GM18499 (cell line): ENCODE results near the gene SDK2.

Experiments
- ATAC-seq: cut with Tn5 transposase; IDR thresholded peaks from one replicate; pipeline ENCODE4 v1.9.1; 2021; ENCODE audit warnings: moderate number of reproducible peaks; ENCODE audit not compliant: insufficient read depth, unreplicated experiment

The SDK2 gene

GRCh38 chr17:73635101-73635817, 9.0 kb downstream of the SDK2 start:
- no peak for ATAC-seq

- no peak for ATAC-seq
These were observed 9.6 kb downstream of the SDK2 start for GRCh38 chr17:73634629-73635028.

DNA sequence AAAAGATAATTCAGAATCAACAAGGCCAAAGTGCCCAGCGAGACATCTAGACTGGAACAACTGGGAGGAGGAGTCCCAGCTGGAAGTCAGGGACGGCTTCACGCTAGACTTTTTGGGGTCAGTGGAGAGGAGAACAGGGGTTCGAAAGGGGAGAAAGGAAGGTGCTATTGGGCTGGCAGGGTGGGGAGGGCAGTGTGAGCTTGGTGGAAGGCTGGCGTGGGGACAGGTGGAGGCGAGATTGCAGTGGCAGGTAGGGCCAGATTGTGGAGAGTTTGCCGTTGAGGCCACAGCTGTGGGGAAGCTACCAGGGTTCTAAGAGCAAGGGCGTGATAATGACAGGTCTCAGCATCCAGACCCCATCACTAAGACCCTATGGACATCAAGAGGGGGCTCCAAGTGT, 10.5 kb downstream of the SDK2 start:
- ATAC-seq, result no peak

DNA sequence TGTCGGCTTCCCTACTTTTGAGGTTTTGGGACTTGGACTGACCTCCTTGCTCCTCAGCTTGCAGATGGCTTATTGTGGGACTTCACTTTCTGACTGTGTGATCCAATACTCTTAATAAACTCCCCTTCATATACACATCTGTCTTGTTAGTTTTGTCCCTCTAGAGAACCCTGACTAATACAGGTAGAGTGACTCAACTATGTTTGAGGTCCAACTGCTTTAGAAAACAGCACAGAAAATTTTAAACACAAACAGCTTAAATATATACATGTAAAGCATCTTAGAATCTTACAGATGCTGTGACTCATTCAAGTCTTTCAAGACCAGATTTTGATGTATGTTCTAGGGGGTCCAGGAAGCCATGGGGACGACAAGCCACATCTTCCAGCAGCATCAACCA, 11.7 kb downstream of the SDK2 start:
- no peak for ATAC-seq

GRCh38 chr17:73630965-73631595, 13.2 kb downstream of the SDK2 start:
- no peak for ATAC-seq

GRCh38 chr17:73630531-73630930, 13.7 kb downstream of the SDK2 start:
- no peak for ATAC-seq

DNA sequence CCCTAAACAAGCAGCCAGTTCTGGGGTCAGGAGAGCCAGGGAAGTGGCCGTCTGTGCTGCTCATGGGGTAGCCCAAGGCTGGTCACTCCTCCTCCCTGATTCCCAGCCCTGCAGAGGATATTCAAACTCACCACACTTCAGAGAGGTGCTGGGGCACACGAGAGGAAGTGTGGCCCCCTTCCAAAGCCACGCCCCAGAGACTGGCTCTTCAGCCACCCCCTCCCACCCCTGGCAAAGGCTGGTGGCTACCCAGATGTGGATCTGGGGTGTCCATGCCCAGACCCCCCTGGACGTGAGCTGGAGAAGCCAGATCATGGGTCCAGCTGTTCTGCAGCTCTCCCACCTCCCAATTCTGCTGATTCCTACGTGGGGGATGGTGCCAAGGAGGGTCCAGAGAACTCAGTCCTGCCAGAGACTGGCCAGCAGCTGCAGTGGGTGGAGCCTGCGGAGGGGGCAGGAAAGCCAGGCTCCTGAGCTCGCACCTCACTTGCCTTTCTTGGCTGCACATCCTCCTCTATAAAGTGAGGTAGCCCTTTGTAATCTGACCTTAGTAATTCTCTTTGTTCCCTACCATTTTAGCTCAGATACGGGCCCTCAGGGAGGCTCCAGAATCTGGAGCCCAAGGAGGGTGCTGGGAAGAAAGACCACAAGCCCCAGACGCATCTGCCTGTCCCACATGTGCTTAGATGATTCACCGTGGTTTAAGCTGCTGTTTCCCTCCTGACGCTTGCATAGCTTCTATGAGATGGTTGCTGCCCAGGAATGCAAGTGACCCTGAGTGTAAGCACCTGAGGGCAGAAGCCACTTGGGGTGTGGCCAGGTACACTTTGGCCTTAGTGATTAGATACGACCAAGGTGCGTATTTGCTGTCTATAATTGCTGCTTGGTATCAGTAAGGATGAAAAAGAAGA, 15.3 kb downstream of the SDK2 start:
- no peak for ATAC-seq

DNA sequence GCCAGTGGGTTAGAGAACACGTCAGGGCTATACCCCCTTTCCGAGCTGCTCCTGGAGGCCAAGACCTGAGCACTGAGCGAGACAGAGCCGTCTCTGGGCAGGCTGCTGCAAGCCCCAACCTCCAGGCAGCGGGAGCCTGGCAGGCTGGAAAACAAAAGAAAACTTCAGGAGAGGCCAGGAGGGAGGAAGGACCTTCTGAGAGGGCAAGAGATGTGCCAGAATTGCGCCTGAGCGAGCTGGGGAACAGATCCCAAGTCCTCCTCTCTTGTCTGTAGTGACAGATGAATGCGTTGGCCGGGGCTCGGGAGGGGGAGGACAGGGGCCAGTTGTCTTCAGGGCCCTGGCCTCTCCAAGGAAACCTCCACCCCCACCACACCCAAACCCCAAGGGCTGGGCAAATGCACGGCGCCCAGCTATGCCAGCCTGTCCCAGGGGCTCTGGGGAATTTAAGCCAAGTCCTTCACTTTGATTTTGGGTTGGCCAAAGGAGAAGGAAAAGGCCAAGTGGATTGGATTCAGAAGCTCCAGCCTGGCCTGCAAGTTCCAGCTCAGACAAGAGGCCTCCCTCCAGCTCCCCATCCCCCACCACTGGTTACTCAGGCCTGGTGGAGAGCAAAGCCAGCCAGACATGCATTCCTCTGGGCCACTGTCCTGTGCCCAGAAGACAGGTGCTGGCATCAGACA, 18.1 kb downstream of the SDK2 start:
- no peak for ATAC-seq

GRCh38 chr17:73625006-73625405, 19.2 kb downstream of the SDK2 start:
- no peak for ATAC-seq

DNA sequence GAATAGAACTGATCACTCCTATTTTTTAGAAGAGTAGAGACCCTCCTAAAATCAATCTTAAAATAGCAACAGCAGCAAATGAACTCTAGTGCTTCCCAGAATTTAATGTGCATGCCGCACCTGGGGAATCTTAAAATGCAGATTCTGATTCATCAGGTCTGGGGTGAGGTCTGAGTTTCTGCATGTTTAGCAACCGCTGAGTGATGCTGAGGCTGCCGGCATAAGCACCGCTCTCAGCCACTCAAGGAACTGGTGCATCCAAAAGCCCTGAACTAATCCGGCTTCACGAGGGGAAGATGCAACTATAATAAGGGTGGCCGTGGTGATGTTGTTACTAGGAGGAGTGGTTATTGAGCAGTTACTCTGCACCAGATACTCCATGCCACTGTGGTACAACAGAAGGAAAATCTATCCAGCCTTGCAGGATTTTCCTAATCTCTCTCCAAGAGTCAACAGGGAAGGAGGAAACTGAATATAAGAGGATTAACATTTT, 19.7 kb downstream of the SDK2 start:
- no peak for ATAC-seq

GRCh38 chr17:73623818-73624217, 20.4 kb downstream of the SDK2 start:
- no peak for ATAC-seq

DNA sequence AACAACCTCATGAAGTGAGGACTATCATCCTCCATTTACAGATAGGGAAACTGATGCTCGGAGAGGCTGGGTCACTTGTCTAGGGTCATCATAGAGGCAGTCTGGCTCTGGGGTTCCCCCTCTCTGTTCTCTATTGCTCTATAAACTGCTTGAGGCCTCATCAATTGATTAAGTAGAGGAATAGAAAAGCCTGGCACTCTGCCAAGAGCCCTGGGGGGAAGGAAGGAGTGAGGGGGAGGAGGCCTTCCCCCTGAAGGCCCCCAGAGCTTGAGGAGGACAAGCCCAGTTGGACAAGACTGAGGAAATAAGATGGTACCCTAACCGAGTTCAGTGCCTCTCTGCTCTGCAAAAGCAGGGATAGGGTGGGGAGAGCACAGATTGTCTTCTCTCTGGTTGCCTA, 21.0 kb downstream of the SDK2 start:
- ATAC-seq, result no peak

GRCh38 chr17:73622381-73622780, 21.9 kb downstream of the SDK2 start:
- ATAC-seq, result no peak

DNA sequence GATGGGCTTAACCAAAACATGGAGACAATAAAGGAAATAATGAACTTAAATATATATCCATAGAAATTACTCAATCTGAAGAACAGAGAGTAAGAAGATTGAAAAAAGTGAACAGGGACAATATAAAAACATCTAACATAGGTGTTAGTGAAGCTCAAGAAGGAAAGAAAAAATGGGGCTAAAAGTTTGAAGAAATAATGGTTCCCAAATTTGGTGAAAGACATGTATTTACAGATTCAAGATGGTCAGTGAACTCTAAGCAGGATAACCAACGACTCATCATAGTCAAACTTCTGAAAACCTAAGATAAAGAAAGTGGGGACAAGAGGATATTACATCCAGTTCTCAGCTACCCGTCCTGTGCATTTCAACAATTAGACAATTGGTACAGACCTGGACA, 22.6 kb downstream of the SDK2 start:
- no peak for ATAC-seq

DNA sequence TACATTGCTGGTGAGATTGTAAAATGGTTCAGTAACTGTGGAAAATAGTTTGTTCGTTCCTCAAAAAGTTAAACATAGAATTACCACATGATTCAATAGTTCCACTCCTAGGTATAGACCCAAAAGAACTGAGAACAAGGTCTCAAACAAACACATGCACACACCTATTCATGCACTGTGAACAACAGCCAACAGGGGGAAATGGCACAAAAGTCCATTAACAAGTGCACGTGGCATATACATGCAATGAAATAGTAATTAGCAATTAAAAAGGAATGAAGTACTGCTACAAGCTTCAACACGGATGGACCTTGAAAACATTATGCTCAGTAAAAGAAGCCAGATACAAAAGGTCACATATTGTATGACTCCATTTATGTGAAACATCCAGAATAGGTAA, 23.8 kb downstream of the SDK2 start:
- ATAC-seq, result no peak

DNA sequence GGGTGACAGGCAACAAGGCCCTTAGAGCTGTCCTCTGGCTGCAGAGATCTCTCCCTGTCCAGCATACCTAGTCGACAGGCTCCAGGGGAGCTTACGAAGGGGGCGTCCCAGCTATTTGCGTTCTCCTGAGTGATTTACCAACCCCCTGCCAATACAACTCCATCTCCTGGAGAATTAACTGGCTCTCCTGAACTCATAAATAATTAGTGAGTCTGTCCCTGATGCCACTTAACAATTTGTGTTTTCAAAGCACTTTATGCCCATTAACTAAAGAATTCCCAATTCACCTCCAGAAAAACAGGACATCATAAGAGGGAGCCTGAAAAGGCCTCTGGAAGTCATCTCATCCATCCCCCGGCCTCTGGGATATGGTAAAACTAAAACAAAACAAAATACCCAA, 26.7 kb downstream of the SDK2 start:
- no peak for ATAC-seq

GRCh38 chr17:73616873-73617404, 27.3 kb downstream of the SDK2 start:
- ATAC-seq, result no peak

DNA sequence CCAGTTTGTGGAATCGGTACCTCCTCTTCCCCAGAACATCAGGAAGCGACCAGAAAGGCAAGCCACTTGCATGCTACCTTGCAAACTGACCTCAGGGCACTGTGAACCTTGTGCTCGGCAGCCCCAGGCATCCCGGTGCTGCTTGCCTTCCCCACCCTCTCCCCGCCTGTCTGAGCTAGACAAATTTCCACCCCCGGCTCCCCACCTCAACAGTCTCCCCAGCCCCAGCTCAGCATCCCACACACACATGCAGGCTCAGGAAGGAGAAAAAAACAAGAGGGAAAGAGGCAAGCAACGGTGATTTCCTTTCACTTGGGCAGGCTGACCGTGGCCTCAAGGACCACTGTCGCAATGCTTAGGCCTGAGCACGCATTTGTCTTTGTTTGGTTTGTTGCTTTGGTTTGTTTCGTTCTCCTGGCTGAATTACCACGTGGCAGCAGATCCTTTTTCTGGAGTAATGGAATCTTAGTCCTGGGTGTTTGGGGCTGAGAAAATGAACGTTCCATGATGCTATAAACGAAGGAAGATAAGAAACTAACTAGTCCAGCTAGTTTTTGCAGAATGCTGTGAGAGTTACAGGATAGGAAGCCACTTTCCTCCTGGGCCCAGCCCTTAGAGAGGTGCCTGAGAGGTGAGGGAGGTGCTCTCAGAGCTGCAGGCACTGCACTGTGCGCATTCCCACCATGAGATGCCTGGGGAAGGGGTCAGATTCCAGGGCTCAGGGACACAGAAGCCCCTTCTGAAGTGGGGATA, 27.9 kb downstream of the SDK2 start:
- ATAC-seq, result no peak

DNA sequence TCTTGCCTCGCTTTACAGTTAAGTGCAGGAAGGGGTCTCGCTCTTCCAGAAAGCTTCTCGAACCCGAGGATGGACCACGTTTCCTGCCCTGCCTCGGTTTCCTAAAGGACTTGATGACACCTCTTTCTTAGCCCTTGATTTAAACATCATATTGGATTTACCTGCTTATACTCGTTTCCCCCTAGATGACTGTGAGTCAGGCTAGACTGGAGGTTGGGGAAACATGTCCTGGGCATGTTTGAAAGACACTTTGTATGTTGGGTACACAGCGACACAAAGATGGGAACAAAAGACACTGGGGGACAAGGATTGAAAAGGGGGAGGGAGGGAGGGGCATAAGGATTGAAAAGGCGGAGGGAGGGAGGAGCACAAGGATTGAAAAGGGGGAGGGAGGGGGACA, 30.0 kb downstream of the SDK2 start:
- no peak for ATAC-seq
